Motor neuron (in vitro differentiated cells): ENCODE data around the gene TLR10. TPM values are rescaled to one million over a fixed set of nuclear protein-coding genes. Genes with fewer than 3 reads are reported as not detected.
A peak's percentile ranks its signal among the peaks of the same experiment; 100 is the strongest.

ENCODE experiments used
- ATAC-seq, 8 experiments: fragments of 200-7000 bp; cut with Tn5 transposase; replicated peaks in 6 of 8; 2 replicates each; pipeline ENCODE4 v1.8.0; 2021; ENCODE audit warnings: mild to moderate bottlenecking in 8 of 8, moderate library complexity in 8 of 8
- H3K27ac ChIP-seq, 2 donors: fragments of 250-450 bp; sonication (Bioruptor Pico); 2 replicates each; pipeline ENCODE4 v1.9.0; 2021; ENCODE audit warnings: antibody characterized with exemption in 2 of 2, mild to moderate bottlenecking in 2 of 2, moderate library complexity in 1 of 2
- H3K4me1 ChIP-seq, 2 donors: fragments of 250-450 bp; sonication (Bioruptor Pico); replicated peaks in 1 of 2; 2 replicates each; pipeline ENCODE4 v1.6.1; 2021; ENCODE audit warnings: antibody characterized with exemption in 2 of 2, mild to moderate bottlenecking in 2 of 2, moderate library complexity in 1 of 2
- H3K4me3 ChIP-seq, 5 donors: fragments of 250-450 bp; sonication (Bioruptor Pico); 2 replicates each; pipeline ENCODE4 v1.9.0; 2021; ENCODE audit warnings: antibody characterized with exemption in 5 of 5, mild to moderate bottlenecking in 5 of 5, moderate library complexity in 4 of 5
- WGBS, 10 experiments: fragments of 450-650 bp; shearing (Covaris generic); methylation state at CpG; one replicate each; pipeline ENCODE4 v1.0.0; 2022; 5-methylcytosine and 5-hydroxymethylcytosine counted together
- in situ Hi-C, 9 experiments: fragments of 400-800 bp; cut with MboI; loops; one replicate each; pipeline ENCODE4 v1.15.0; 2021; ENCODE audit warnings: low sequenced_read_pairs in 9 of 9, low pct_unique_long_range_greater_than_20kb in 2 of 9; ENCODE audit not compliant: unreplicated experiment in 9 of 9
- total RNA-seq, 8 experiments: library from RNA; unstranded; fragments of 300-600 nt; gene quantifications; 2 replicates each; pipeline versions ENCODE4 v1.2.3 to v1.2.4, GENCODE V29; 2022

Gene TLR10
- total RNA-seq: under 1 TPM in 3 of 8 experiments, not detected in 5; 0.11 to 0.28 (median 0.18) TPM

DNA sequence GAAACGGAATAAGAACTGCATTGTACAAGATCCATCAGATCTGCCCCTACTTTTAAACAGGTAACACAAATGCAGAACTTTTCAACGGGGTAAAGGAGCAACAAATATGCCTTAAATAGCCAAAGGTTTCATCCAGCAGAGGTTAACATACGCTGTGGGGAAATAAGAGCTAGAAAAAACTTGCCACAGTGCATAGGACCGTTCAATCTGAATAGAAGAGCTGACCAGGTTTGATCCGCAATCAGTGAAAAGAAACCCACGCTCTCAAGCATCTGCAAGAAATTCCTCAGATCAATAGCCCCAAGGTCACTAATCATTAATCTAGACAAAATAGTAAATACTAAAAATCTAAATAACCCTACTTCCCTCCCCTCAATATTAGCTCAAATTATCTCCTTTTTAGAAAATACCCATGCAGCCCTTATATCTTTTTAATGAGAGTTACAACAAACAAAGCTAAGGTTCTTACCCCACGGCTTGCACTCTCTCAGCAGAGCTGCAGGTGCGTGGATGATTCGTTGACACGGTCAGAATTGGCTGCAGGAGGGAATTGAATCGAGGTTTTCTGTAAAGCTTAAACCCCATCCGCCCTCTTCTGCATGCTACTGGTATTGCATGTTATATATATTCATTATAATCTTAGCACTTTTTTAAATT, at the start of gene TLR10:
Gene TLR10 (minus strand): TSS at position 539 of the 657 bp plus-strand sequence. CDS start 7,400 bp downstream, outside the sequence.
- WGBS, 10 experiments: 15 to 79% (median 31%) methylated on average over 5 to 12 of the region's 12 CpGs
- H3K4me3 ChIP-seq: no peak within 1 kb of the TSS
- in situ Hi-C loops: loop anchor here in 1 of 9 experiments (25.0 kb wide), 1 partner anchor 595 kb away; no protein-coding TSS in a partner anchor
- no peaks in the 10 kb centered on the region for H3K4me1 ChIP-seq
- ATAC-seq: peak; percentile 49 to 72 (median 60)
- H3K27ac ChIP-seq: no peak within 1 kb of the TSS

GRCh38 chr4:38832206-38832605, 49.4 kb upstream of the TLR10 start:
- Histone ChIP-seq H3K4me1 (no peaks in the 10 kb centered on the region), H3K4me3 (no peak overlapping the region), H3K27ac (no peak overlapping the region)
- WGBS, 10 experiments: 100% methylated on average over 1 of the region's 1 CpG; no CpG with 5 or more reads in 8 of the 10 experiments
- in situ Hi-C loops: no loop called here
- ATAC-seq: no peak

- in situ Hi-C loops: no loop called here
- no peak for ATAC-seq
- Histone ChIP-seq H3K27ac (no peak overlapping the region), H3K4me3 (no peak overlapping the region), H3K4me1 (no peaks in the 10 kb centered on the region)
These were observed 48.9 kb upstream of the TLR10 start for GRCh38 chr4:38831653-38832052.

DNA sequence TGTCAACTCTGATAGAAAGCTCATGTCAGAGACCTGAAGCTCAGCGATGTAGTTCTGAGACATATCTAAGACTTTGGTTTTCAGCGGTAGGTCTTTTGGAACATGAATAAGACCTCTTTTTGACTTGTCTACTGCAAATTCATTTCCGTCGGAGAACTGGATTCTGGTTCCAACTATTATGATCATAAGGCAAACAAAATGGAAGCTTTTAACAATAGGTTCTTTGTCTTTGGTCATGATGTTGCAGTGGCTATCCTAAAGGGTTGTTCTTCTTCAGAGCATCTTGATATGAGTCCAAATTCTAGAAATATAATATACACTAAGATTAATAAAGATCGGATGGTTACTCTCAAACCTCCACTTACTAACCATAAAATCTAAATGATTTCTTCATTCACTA, 46.4 kb upstream of the TLR10 start:
- Histone ChIP-seq H3K4me1 (no peaks in the 10 kb centered on the region), H3K27ac (no peak overlapping the region), H3K4me3 (no peak overlapping the region)
- no peak for ATAC-seq
- 55 to 100% (median 100%) methylated on average over 1 to 5 of the region's 5 CpGs for whole genome bisulfite sequencing, 10 experiments
- in situ Hi-C loops: no loop called here

- in situ Hi-C loops: no loop called here
- Histone ChIP-seq H3K27ac (no peak overlapping the region), H3K4me3 (no peak overlapping the region), H3K4me1 (no peaks in the 10 kb centered on the region)
- 80 to 100% (median 91%) methylated on average over 1 to 12 of the region's 27 CpGs; no CpG with 5 or more reads in 2 of the 10 experiments for WGBS, 10 experiments
- ATAC-seq: no peak
These were observed 41.0 kb upstream of the TLR10 start for GRCh38 chr4:38823766-38824165.

GRCh38 chr4:38822748-38823303, 40.0 kb upstream of the TLR10 start:
- WGBS, 10 experiments: 47 to 100% (median 85%) methylated on average over 1 to 3 of the region's 5 CpGs; no CpG with 5 or more reads in 2 of the 10 experiments
- Histone ChIP-seq H3K27ac (no peak overlapping the region), H3K4me1 (no peaks in the 10 kb centered on the region), H3K4me3 (no peak overlapping the region)
- in situ Hi-C loops: no loop called here
- no peak for ATAC-seq

DNA sequence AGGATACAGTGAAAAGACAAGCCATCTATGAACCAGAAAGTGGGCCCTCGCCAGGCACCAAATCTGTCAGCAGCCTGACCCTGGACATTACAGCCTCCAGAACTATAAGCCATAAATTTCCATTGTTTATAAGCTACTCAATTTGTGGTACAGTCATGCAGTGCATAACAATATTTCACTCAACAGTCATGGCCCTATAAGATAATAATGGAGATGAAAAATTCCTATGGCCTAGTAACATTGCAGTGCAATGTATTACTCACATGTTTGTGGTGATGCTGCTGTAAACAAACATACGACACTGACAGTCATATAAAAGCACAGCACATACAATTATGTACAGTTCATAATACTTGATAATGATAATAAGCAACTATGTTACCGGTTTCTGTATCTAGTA, 38.9 kb upstream of the TLR10 start:
- in situ Hi-C loops: no loop called here

DNA sequence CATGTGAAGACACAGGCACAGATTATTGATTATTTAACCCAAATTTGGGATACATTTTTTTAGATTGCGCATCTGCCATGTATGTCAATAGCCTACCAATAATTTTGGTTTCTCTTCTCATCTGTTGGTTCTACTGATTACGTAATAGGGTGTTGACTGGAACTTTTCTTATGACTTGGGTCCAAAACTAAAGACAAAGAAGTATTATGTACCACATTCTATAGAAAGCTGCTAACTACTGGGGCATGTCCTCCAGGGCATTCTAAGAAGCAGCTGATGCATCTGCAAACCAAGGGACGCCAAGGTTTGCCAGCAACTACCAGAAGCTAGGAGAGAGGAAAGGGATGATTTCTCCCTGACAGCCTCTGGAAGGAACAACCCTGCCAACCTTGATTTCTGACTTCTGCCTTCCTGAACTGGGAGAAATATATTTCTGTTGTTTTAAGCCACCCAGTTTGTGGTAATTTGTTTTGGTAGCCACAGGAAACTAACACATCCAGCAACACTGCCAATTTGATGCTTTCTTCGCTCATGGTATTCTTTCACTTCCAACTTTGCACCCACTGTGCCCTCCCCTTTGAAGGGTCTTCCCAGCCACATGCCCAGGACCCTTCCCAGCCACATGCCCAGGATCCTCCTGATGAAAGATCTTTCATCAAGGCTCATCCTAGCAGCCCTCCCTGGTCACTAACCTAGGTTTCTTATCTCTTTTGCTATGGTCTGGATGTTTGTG, 37.7 kb upstream of the TLR10 start:
- Histone ChIP-seq H3K4me3 (no peak overlapping the region), H3K27ac (no peak overlapping the region), H3K4me1 (no peaks in the 10 kb centered on the region)
- ATAC-seq: no peak
- in situ Hi-C loops: no loop called here
- WGBS, 10 experiments: 52 to 100% (median 84%) methylated on average over 1 to 4 of the region's 4 CpGs

More for the DNA sequence above, 38.9 kb upstream of the TLR10 start:
- Histone ChIP-seq H3K4me3 (no peak overlapping the region), H3K4me1 (no peaks in the 10 kb centered on the region), H3K27ac (no peak overlapping the region)
- ATAC-seq: peak in 1 of 8 experiments; percentile 7
- WGBS, 10 experiments: 40 to 100% (median 90%) methylated on average over 1 to 3 of the region's 3 CpGs; no CpG with 5 or more reads in 3 of the 10 experiments

DNA sequence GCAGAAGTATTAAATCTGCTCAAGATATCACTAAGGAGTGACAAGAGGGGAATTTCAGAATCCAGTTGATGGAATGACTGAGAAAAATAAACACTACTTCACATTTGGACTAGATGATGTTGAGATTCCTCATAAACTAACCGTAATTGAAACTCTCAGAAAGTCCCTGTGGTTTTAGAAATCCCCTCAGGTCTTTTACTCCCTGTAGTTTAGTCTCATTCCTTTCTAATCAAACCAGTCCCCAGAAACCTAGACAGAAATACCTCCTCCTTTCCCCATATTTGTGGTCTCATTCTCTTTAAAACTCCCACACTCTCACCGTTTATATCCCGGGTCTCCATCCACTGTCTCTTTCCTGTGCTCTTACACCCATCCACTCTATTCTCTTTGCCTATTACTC, 36.8 kb upstream of the TLR10 start:
- no peak for ATAC-seq
- no peak overlapping the region for H3K27ac ChIP-seq
- H3K4me1 ChIP-seq: no peaks in the 10 kb centered on the region
- no peak overlapping the region for H3K4me3 ChIP-seq
- WGBS, 10 experiments: 0 to 100% (median 89%) methylated on average over 1 to 3 of the region's 3 CpGs
- in situ Hi-C loops: no loop called here

GRCh38 chr4:38818441-38818976, 35.7 kb upstream of the TLR10 start:
- H3K4me3 ChIP-seq: no peak overlapping the region
- no peak overlapping the region for H3K27ac ChIP-seq
- H3K4me1 ChIP-seq: no peaks in the 10 kb centered on the region
- ATAC-seq: peak in 1 of 8 experiments; percentile 25
- in situ Hi-C loops: no loop called here
- 43 to 100% (median 91%) methylated on average over 1 to 4 of the region's 5 CpGs; no CpG with 5 or more reads in 4 of the 10 experiments for WGBS, 10 experiments

DNA sequence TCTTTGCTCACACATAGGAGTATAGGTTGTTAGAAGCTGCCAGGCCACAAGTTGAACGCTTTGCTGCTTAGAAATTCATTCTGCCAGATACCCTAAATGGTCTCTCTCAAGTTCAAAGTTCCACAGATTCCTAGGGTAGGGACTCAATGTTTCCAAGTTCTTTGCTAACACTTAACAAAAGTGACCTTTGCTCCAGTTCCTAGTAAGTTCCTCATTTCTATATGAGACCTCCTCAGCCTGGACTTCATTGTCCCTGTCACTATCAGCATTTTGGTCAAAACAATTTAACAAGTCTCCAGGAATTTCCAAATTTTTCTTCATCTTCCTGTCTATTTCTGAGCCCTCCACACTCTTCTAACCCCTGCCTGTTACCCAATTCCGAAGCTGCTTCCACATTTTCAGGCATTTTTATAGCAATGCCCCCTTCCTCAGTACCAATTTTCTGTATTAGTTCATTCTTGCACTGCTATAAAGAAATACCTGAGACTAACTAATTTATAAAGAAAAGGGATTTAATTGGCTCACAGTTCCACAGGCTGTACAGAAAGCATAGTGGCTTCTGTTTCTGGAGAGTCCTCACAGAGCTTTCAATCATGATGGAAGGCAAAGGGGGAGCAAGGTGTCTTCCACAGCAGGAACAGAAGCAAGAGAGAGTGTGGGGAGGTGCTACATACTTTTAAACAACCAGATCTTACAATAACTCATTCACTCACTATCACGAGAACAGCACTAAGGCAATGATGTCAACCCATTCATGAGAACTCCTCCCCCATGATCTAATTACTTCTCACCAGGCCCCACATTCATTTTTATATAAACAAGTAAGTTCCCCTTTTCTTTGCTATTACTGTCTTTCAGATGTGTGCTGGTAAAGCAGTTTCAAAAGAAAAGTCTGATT, 33.3 kb upstream of the TLR10 start:
- Histone ChIP-seq H3K27ac (no peak overlapping the region), H3K4me1 (no peaks in the 10 kb centered on the region), H3K4me3 (no peak overlapping the region)
- in situ Hi-C loops: no loop called here
- ATAC-seq: peak in 5 of 8 experiments; percentile 69 to 89 (median 82)
- WGBS, 10 experiments: 37 to 86% (median 48%) methylated on average over 2 to 3 of the region's 3 CpGs; no CpG with 5 or more reads in 2 of the 10 experiments

GRCh38 chr4:38814386-38814785, 31.6 kb upstream of the TLR10 start:
- in situ Hi-C loops: no loop called here
- Histone ChIP-seq H3K4me1 (no peaks in the 10 kb centered on the region), H3K4me3 (no peak overlapping the region), H3K27ac (no peak overlapping the region)
- 39 to 100% (median 75%) methylated on average over 1 to 3 of the region's 3 CpGs for WGBS, 10 experiments
- ATAC-seq: no peak
